ENCODE data around the gene SORBS2. TPM values are rescaled to one million over a fixed set of nuclear protein-coding genes. Genes with fewer than 3 reads are reported as not detected.

Gene SORBS2
- polyA plus RNA-seq, 2 of the 4 experiments (the other 2 are of a cell fraction), result 0.23 to 0.90 TPM

DNA sequence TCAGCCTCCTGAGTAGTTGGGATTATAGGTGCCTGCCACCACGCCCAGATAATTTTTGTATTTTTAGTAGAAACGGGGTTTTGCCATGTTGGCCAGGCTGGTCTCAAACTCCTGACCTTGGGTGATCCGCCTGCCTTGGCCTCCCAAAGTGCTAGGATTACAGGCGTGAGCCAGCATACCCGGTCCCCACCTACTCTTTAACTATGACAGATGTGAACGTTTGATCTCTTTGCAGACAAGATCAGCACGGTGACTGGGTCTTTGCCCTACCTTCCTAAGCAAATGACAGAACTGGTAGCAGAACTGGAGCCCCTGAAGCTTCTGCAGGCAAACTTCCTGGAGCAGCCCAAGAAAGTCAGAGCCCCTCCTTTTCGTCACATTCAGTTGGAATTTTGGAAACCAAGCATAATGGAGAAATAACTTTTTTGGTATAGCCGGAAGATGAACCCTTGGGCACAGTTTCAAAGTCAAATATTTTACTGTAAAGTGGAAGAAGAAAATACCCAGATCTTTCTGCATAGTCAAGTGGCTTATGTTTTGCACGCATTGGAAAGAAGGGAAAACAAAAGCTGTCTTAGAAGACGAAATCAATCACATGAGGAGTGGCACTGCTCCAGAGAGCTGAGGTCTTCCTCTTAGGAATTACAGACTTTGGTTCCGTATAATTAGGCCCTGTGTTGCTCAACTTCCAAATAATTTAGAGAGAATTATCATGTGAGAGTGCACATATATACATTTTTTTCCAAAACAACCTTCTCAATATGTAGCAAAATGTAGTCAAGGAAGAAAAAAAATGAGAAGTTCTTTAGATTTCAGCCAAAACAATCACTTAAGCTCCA, 90.6 kb downstream of the SORBS2 start:
- Histone ChIP-seq H3K4me1 (peaks cover 6% of the 10 kb centered on the region; the same call in 1 of the 3 replicates), H3K9me3 (no peaks in the 10 kb centered on the region), H3K4me3 (no peak overlapping the region), H3K4me2 (no peak overlapping the region), H3K27ac (peak overlapping the region in 1 of 2 experiments; percentile 16; a peak in 1 of 6 replicates)
- TF ChIP-seq MAZ (IDR thresholded peaks at IDR 0.05; ENCODE audit: borderline replicate concordance, low read depth, low read length) (no peak), FOXS1 (CRISPR knock-in tag; IDR thresholded peaks at IDR 0.05) (no peak), SREBF2 (IDR thresholded peaks at IDR 0.05) (no peak), TFCP2L1 (CRISPR knock-in tag; IDR thresholded peaks at IDR 0.05) (no peak), RARB (CRISPR knock-in tag; IDR thresholded peaks at IDR 0.05) (no peak), KDM5A (IDR thresholded peaks at IDR 0.05) (no peak), ZC3H11A (IDR thresholded peaks at IDR 0.05) (no peak), GATA3 (IDR thresholded peaks at IDR 0.05; ENCODE audit: borderline replicate concordance) (no peak)
- TF ChIP-seq, protein P1, sequence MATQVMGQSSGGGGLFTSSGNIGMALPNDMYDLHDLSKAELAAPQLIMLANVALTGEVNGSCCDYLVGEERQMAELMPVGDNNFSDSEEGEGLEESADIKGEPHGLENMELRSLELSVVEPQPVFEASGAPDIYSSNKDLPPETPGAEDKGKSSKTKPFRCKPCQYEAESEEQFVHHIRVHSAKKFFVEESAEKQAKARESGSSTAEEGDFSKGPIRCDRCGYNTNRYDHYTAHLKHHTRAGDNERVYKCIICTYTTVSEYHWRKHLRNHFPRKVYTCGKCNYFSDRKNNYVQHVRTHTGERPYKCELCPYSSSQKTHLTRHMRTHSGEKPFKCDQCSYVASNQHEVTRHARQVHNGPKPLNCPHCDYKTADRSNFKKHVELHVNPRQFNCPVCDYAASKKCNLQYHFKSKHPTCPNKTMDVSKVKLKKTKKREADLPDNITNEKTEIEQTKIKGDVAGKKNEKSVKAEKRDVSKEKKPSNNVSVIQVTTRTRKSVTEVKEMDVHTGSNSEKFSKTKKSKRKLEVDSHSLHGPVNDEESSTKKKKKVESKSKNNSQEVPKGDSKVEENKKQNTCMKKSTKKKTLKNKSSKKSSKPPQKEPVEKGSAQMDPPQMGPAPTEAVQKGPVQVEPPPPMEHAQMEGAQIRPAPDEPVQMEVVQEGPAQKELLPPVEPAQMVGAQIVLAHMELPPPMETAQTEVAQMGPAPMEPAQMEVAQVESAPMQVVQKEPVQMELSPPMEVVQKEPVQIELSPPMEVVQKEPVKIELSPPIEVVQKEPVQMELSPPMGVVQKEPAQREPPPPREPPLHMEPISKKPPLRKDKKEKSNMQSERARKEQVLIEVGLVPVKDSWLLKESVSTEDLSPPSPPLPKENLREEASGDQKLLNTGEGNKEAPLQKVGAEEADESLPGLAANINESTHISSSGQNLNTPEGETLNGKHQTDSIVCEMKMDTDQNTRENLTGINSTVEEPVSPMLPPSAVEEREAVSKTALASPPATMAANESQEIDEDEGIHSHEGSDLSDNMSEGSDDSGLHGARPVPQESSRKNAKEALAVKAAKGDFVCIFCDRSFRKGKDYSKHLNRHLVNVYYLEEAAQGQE (IDR thresholded peaks at IDR 0.05), result no peak
- TF ChIP-seq, protein P2, sequence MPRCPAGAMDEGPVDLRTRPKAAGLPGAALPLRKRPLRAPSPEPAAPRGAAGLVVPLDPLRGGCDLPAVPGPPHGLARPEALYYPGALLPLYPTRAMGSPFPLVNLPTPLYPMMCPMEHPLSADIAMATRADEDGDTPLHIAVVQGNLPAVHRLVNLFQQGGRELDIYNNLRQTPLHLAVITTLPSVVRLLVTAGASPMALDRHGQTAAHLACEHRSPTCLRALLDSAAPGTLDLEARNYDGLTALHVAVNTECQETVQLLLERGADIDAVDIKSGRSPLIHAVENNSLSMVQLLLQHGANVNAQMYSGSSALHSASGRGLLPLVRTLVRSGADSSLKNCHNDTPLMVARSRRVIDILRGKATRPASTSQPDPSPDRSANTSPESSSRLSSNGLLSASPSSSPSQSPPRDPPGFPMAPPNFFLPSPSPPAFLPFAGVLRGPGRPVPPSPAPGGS (IDR thresholded peaks at IDR 0.05), result no peak
- TF ChIP-seq, protein P3, sequence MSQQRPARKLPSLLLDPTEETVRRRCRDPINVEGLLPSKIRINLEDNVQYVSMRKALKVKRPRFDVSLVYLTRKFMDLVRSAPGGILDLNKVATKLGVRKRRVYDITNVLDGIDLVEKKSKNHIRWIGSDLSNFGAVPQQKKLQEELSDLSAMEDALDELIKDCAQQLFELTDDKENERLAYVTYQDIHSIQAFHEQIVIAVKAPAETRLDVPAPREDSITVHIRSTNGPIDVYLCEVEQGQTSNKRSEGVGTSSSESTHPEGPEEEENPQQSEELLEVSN (IDR thresholded peaks at IDR 0.05; ENCODE audit: borderline replicate concordance, low read depth), result no peak
- TF ChIP-seq, protein P4, sequence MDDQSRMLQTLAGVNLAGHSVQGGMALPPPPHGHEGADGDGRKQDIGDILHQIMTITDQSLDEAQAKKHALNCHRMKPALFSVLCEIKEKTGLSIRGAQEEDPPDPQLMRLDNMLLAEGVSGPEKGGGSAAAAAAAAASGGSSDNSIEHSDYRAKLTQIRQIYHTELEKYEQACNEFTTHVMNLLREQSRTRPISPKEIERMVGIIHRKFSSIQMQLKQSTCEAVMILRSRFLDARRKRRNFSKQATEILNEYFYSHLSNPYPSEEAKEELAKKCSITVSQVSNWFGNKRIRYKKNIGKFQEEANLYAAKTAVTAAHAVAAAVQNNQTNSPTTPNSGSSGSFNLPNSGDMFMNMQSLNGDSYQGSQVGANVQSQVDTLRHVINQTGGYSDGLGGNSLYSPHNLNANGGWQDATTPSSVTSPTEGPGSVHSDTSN (IDR thresholded peaks at IDR 0.05), result no peak
- 67% methylated on average over 5 of the region's 12 CpGs for WGBS (ENCODE audit: missing lambda C conversion rate)
- ChIA-PET CTCF (no interaction called here), POLR2A (no interaction called here)
- ATAC-seq, result no peak
- no peak for DNase-seq (ENCODE audit: low read depth in 1 of 2, low spot score in 1 of 2)
- FAIRE-seq, result no peak

DNA sequence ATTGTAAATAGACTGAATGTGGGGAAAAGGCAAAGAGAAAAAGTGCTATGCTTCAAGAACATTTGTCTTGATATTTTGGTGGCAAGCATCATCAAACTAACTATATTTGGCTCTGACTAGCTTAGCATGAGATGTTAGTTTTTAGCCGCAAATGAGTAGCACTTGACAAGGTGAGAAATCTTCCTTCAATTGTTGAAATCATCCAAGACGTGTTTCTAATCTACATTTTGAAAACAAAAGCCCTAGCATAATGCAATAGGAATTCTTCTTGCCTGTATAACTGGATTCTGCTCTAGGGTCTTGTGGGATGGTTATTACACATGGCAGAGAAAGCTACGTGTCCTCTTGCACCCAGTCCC, 92.5 kb downstream of the SORBS2 start:
- ATAC-seq (no peak), DNase-seq (ENCODE audit: low read depth in 1 of 2, low spot score in 1 of 2) (no peak), FAIRE-seq (no peak)
- Histone ChIP-seq H3K27ac (no peak overlapping the region; a peak in 1 of 6 replicates), H3K4me1 (peaks cover 6% of the 10 kb centered on the region; the same call in 1 of the 3 replicates), H3K4me2 (no peak overlapping the region), H3K4me3 (no peak overlapping the region), H3K9me3 (no peaks in the 10 kb centered on the region)
- TF ChIP-seq, protein P5, sequence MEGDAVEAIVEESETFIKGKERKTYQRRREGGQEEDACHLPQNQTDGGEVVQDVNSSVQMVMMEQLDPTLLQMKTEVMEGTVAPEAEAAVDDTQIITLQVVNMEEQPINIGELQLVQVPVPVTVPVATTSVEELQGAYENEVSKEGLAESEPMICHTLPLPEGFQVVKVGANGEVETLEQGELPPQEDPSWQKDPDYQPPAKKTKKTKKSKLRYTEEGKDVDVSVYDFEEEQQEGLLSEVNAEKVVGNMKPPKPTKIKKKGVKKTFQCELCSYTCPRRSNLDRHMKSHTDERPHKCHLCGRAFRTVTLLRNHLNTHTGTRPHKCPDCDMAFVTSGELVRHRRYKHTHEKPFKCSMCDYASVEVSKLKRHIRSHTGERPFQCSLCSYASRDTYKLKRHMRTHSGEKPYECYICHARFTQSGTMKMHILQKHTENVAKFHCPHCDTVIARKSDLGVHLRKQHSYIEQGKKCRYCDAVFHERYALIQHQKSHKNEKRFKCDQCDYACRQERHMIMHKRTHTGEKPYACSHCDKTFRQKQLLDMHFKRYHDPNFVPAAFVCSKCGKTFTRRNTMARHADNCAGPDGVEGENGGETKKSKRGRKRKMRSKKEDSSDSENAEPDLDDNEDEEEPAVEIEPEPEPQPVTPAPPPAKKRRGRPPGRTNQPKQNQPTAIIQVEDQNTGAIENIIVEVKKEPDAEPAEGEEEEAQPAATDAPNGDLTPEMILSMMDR (IDR thresholded peaks at IDR 0.05), result no peak
- TF ChIP-seq, protein P6, sequence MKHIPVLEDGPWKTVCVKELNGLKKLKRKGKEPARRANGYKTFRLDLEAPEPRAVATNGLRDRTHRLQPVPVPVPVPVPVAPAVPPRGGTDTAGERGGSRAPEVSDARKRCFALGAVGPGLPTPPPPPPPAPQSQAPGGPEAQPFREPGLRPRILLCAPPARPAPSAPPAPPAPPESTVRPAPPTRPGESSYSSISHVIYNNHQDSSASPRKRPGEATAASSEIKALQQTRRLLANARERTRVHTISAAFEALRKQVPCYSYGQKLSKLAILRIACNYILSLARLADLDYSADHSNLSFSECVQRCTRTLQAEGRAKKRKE (CRISPR knock-in tag; IDR thresholded peaks at IDR 0.05; ENCODE audit: low read depth), result no peak
- TF ChIP-seq TFCP2L1 (CRISPR knock-in tag; IDR thresholded peaks at IDR 0.05) (no peak), FOSL2 (IDR thresholded peaks at IDR 0.05) (no peak), FOSL2 (CRISPR knock-in tag; IDR thresholded peaks at IDR 0.05) (no peak), RNF2 (IDR thresholded peaks at IDR 0.05; ENCODE audit: borderline replicate concordance, low read depth) (no peak), RFX5 (IDR thresholded peaks at IDR 0.05) (no peak), CBX2 (IDR thresholded peaks at IDR 0.05; ENCODE audit: borderline replicate concordance, low read depth) (no peak)
- TF ChIP-seq, protein P7, sequence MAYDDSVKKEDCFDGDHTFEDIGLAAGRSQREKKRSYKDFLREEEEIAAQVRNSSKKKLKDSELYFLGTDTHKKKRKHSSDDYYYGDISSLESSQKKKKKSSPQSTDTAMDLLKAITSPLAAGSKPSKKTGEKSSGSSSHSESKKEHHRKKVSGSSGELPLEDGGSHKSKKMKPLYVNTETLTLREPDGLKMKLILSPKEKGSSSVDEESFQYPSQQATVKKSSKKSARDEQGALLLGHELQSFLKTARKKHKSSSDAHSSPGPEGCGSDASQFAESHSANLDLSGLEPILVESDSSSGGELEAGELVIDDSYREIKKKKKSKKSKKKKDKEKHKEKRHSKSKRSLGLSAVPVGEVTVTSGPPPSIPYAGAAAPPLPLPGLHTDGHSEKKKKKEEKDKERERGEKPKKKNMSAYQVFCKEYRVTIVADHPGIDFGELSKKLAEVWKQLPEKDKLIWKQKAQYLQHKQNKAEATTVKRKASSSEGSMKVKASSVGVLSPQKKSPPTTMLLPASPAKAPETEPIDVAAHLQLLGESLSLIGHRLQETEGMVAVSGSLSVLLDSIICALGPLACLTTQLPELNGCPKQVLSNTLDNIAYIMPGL (CRISPR knock-in tag; IDR thresholded peaks at IDR 0.05; ENCODE audit: borderline replicate concordance), result no peak
- ChIA-PET CTCF (no interaction called here), POLR2A (no interaction called here)
- WGBS (ENCODE audit: missing lambda C conversion rate), result 76% methylated on average over 3 of the region's 3 CpGs
